GM21528 (cell line): ENCODE data around the gene SH2D4B.
"Not testable (repeated sequence)": the region's sequence is repeated elsewhere in the genome, so short reads cannot be mapped to it uniquely, and the experiment has no call there.

Source experiments
- ATAC-seq: cut with Tn5 transposase; IDR thresholded peaks from one replicate; pipeline ENCODE4 v1.9.1; 2021; ENCODE audit warnings: mild to moderate bottlenecking, moderate library complexity; ENCODE audit not compliant: unreplicated experiment, low FRiP score

SH2D4B gene

GRCh38 chr10:80522756-80523363 is 14.8 kb upstream of the SH2D4B start:
- ATAC-seq = no peak

DNA sequence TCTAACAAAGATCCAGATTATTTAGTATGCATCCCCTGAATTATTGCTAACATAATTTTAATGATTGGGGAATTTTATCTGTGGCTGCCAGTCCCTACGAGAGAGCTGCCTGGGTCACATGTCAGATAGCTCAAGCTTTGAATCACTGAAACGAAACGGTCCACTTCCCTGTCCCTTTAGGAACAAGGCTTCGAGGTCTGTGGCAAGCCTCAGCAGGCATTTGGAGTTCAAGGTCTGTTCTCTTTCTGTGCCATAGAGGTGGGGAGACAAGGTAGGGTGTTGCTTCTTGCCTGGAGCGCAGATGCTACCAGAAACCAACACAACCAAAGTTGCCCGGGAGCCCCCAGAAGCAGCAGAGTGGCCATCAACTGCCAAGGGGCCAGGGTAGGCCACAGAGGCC is 13.9 kb upstream of the SH2D4B start:
- no peak for ATAC-seq

- no peak for ATAC-seq
Measured at GRCh38 chr10:80524190-80524909, 13.4 kb upstream of the SH2D4B start.

DNA sequence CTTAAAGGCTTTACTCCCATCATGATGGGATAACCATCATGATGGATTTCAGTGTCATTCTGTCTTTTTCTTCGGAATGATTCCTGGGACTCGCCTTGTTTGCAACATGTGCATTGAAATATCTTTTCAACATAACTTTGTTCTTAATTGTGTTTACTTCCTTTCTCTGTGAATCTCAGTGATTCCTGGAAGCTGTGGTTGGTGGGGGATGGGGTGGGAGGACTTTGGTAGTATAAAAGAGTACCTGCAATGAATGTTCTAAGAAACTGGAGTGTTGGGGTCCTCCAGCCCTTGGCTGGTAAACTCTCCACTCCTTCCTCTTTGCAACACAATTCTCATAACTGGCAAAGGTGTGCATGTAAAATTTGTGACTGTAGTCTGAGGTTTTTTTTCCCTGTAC is 11.5 kb upstream of the SH2D4B start:
- no peak for ATAC-seq

DNA sequence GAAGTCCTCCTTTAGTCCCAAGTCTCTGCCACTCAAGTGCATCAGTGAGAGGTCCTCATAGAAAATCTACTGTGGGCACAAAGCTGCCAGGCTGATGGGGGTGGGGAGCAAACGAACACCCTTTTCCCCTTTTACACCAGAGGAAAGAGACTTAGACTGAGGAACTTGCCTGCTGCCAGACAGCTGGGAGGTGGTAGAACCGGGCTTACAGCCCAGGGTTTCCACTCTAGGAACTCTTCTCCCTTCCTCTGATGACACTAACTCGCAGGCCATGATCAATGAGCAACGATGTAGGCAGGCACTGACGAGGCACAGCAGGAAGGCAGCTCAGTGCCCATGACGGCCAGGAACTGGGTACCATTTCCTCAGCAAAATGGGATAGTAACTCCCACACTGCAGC is 11.0 kb upstream of the SH2D4B start:
- no peak for ATAC-seq

DNA sequence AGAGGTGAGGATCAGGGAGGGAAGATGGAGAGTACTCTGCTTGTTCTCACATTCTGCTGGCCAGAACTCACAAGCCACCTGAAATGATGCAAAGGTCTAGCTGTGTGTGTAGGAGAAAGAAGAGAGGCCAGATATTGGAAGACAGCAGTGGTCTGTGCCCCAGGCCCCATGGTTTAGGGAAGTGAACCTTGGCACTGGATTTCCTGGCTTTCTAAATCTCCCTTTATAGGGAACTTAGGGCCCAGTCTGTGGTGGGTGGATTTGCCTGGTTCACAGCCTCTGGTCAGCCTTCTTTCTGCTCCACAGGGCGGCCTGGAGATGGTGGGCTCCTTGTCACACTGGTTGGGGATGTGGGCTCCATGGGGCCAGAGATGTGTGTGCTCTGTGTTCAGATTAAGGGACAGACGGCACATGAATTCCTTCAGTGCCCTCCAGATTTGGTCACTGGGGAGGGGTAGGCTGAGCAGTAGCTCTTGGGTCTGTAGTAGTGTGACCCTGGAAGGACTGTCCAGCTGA is 9.5 kb upstream of the SH2D4B start:
- no peak for ATAC-seq

DNA sequence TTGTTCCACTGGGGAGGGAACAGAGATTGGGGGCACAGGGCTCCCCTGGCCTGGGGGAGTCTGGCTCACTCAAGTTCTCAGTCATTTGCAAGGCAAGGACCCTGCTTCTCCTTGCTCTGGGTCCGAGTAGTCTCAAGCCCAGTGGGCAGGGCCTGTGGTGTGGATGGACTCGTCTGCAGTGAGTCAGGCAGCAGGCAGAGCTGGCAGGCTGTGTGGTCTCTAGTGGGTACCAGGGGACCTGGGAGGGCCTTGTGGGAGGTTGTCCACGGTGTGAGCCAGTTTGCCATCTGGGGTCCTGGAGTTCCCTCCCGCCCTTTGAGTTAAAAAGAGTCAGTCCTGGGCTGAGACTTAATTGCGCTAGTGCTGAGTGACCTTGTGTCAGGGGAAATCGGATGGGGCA is 8.8 kb upstream of the SH2D4B start:
- no peak for ATAC-seq

GRCh38 chr10:80529604-80530003 is 8.1 kb upstream of the SH2D4B start:
- no peak for ATAC-seq

DNA sequence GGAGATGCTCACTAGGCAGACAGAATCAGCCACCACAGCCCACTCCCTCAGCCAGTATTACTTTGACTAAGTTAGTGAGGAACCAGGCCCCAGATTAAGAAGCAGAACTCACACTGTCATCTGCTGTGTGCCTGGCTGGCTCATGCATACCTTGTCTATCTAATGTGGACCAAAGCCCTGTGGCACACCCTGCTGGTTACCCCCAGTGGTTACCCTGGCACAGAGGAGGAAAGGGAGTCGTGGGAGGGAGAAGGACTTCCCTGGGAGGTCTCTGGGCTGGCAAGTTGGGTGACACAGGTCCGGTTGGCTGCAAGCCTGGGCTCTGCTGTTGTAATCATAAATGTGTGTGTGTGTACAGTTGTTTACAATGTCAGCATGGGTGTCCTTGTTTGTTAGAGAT is 7.5 kb upstream of the SH2D4B start:
- no peak for ATAC-seq

- no peak for ATAC-seq
Measured at GRCh38 chr10:80530816-80531215, 6.9 kb upstream of the SH2D4B start.

- no peak for ATAC-seq
Measured at GRCh38 chr10:80532571-80532970, 5.1 kb upstream of the SH2D4B start.

GRCh38 chr10:80534059-80534458 is 3.6 kb upstream of the SH2D4B start:
- not testable (repeated sequence) for ATAC-seq

DNA sequence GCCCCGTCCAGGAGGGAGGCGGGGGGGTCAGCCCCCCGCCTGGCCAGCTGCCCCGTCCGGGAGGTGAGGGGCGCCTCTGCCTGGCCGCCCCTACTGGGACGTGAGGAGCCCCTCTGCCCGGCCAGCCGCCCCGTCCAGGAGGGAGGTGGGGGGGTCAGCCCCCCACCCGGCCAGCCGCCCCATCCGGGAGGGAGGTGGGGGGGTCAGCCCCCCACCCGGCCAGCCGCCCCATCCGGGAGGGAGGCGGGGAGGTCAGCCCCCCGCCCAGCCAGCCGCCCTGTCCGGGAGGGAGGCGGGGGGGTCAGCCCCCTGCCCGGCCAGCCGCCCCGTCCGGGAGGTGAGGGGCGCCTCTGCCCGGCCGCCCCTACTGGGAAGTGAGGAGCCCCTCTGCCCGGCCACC is 3.1 kb upstream of the SH2D4B start:
- not testable (repeated sequence) for ATAC-seq

GRCh38 chr10:80535671-80536360 is 1.9 kb upstream of the SH2D4B start:
- ATAC-seq = no peak

DNA sequence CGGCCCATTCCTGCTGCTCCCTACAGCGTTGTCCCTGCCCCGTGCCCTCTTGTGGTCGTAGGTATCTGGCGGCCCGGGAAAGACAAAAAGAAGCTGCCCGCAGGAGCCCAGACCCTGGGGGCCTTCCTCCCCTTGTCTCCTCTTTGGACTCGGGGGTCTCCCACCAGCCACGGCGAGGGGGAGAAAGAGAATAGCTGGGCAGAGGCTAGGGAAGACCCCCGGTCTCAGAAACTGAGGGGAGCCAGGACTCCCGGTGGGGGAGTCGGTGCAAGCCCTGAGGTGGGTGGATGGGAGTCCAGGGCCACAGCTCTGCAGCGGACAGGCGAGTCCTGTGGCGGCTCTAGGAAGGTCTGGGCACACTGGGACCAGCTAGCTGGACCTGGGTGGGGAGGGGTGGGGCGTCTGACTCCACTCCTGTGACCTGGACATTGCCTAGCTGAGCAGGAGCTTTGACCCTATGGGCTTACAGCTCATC is 1.3 kb upstream of the SH2D4B start:
- no peak for ATAC-seq

- no peak for ATAC-seq
Measured at GRCh38 chr10:80537086-80537735, 491 bp upstream of the SH2D4B start.

GRCh38 chr10:80538481-80539185 is 931 bp downstream of the SH2D4B start:
- ATAC-seq = no peak

GRCh38 chr10:80539421-80540031 is 1.8 kb downstream of the SH2D4B start:
- no peak for ATAC-seq

DNA sequence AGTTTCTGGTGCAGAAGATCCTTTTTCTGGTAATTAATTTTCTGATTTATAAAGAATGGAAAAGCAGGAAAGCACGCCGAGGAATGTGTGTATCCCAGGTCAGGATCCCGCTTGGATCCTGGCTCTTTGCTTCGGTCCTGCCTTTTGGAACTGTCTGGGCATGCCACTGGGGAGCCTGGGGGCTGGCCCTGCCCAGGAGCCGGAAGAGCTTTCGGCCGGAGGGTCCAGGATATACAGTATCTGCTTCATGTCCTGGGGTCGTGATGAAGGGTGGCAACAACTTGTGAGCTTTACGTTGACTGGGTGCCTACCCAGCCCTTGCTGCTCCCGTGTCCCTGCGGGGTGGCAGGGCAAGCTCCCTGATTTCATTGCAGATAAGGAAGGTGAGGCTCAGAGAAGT is 2.4 kb downstream of the SH2D4B start:
- no peak for ATAC-seq

DNA sequence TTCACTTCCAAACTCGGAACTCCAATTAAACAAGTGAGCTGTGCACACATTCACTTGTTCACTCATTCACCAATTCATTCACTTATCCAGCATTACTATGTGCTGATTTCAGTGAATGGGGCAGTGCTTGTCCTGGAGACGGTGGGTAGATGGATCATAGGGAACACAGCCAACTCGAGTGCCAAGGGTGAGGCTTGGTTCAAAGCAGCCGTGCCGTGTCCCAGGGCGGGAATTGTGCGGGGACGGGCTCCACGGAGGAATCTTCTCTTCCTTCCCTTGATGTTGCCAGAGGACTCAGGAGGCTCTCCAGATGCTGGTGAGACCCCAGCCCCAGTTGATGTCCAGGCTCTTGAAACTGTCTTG is 2.9 kb downstream of the SH2D4B start:
- no peak for ATAC-seq
